Measurements from ENCODE around the gene ME2. TPM values are rescaled to one million over a fixed set of nuclear protein-coding genes. Genes with fewer than 3 reads are reported as not detected.

Gene ME2
- total RNA-seq, 1 experiment from 2014 or later = 49.4 TPM

DNA sequence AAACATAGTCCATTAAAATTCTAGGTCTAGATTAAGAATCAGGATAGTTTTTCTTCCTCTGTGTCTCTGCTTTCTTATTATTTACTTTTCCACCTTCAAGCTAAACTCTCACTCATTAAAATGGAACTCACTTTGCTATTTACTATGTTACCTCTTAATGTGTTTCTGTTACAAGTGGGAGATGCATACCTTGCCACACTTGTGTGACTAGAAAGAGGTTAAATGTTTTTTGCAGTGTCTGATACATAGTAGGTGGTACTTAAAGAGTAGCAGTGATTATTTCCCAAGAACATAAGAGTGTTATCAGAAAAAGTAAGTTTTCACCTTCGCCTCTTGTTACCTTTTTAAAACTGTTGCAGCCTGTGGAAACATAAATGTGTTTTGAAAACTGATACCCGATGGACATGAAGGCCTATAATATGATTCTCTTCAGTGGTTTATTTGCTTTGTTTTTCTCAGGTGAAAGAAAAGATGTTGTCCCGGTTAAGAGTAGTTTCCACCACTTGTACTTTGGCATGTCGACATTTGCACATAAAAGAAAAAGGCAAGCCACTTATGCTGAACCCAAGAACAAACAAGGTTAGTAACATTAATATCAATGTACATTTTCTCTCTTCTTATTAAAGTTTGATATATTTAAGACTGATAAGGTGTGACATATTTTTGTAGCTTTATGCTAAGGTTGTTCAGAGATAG is 16.6 kb downstream of the ME2 start:
- H3K4ac ChIP-seq (ENCODE audit: low read depth, low read length) = no peak overlapping the region
- no peaks in the 10 kb centered on the region for H4K20me1 ChIP-seq (ENCODE audit: control insufficient read depth, insufficient read depth, insufficient read length)
- no peak overlapping the region for H3T11ph ChIP-seq (ENCODE audit: low read length)
- WGBS (ENCODE audit: extremely low coverage, insufficient read length, low lambda C conversion rate) = no CpG with 5 or more reads among the region's 4 CpGs
- no peak overlapping the region for H3K23ac ChIP-seq (ENCODE audit: insufficient read length, low read depth, low read length)
- H3K4me3 Mint-ChIP-seq = no peak overlapping the region
- TF ChIP-seq, protein P1, sequence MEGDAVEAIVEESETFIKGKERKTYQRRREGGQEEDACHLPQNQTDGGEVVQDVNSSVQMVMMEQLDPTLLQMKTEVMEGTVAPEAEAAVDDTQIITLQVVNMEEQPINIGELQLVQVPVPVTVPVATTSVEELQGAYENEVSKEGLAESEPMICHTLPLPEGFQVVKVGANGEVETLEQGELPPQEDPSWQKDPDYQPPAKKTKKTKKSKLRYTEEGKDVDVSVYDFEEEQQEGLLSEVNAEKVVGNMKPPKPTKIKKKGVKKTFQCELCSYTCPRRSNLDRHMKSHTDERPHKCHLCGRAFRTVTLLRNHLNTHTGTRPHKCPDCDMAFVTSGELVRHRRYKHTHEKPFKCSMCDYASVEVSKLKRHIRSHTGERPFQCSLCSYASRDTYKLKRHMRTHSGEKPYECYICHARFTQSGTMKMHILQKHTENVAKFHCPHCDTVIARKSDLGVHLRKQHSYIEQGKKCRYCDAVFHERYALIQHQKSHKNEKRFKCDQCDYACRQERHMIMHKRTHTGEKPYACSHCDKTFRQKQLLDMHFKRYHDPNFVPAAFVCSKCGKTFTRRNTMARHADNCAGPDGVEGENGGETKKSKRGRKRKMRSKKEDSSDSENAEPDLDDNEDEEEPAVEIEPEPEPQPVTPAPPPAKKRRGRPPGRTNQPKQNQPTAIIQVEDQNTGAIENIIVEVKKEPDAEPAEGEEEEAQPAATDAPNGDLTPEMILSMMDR (conservative IDR thresholded peaks at IDR 0.05) = no peak
- no peak overlapping the region for H2BK15ac ChIP-seq (ENCODE audit: low read depth, low read length)
- peaks cover 8% of the 10 kb centered on the region in 2 experiments for H3K4me1 Mint-ChIP-seq
- no peaks in the 10 kb centered on the region; the same call in 1 of the 2 replicates for H3K4me1 ChIP-seq (ENCODE audit: insufficient read depth, low read length)
- H4K91ac ChIP-seq (ENCODE audit: insufficient read length, low read depth, low read length) = no peak overlapping the region
- no peak overlapping the region for H2AK5ac ChIP-seq (ENCODE audit: insufficient read length, low read length)
- H3K36me3 Mint-ChIP-seq (ENCODE audit: insufficient read depth in 1 of 3, low read depth in 3 of 3) = peaks cover 38 to 56% (median 39%) of the 10 kb centered on the region in 3 experiments
- DNase-seq = no peak
- H3K79me1 ChIP-seq (ENCODE audit: insufficient read depth, low read depth, low read length, poor library complexity, severe bottlenecking) = no peaks in the 10 kb centered on the region
- H2BK20ac ChIP-seq (ENCODE audit: low read depth, low read length, poor library complexity, severe bottlenecking) = no peak overlapping the region
- no peak overlapping the region for H3K9ac ChIP-seq (ENCODE audit: extremely low read depth, insufficient read length, low read length)
- H3K18ac ChIP-seq (ENCODE audit: insufficient read length, low read depth, low read length) = no peak overlapping the region
- H2BK120ac ChIP-seq (ENCODE audit: low read depth, low read length, poor library complexity, severe bottlenecking) = no peak overlapping the region
- no peak overlapping the region for H4K8ac ChIP-seq (replicated peaks; ENCODE audit: insufficient read length, low read depth, low read length)
- no peaks in the 10 kb centered on the region for H3K9me3 ChIP-seq (ENCODE audit: control insufficient read depth, low read depth, low read length)
- H3K79me2 ChIP-seq (ENCODE audit: insufficient read depth, low read length) = peaks cover 3% of the 10 kb centered on the region; the same call in 1 of the 2 replicates
- H2AFZ ChIP-seq (ENCODE audit: low read length) = no peak overlapping the region
- H3K27ac Mint-ChIP-seq = peak overlapping the region in 1 of 3 experiments; percentile 78; a peak in 3 of 7 replicates
- no peaks in the 10 kb centered on the region for H3K27me3 ChIP-seq (ENCODE audit: insufficient read depth, low read length)
- no peak overlapping the region for H2BK12ac ChIP-seq (ENCODE audit: insufficient read length, low read depth, low read length)
- no peak overlapping the region for H3K27ac ChIP-seq (ENCODE audit: insufficient read length, low read depth, low read length)
- no peaks in the 10 kb centered on the region for H3K23me2 ChIP-seq (ENCODE audit: insufficient read length, low read depth, low read length, poor library complexity, severe bottlenecking)
- no peak overlapping the region for H4K5ac ChIP-seq (ENCODE audit: insufficient read length, low read depth, low read length)
- H3K14ac ChIP-seq (ENCODE audit: insufficient read depth, low read length) = no peak overlapping the region
- no peak overlapping the region for H3K4me2 ChIP-seq (ENCODE audit: insufficient read depth, insufficient read length, low read length)
- H3K56ac ChIP-seq (ENCODE audit: insufficient read length, low read depth, low read length) = no peak overlapping the region
- H3K27me3 Mint-ChIP-seq (ENCODE audit: low read depth) = no peaks in the 10 kb centered on the region
- H2BK5ac ChIP-seq (ENCODE audit: insufficient read length, low read length) = no peak overlapping the region
- peaks cover 10 to 20% of the 10 kb centered on the region in 2 experiments for H3K9me3 Mint-ChIP-seq

Data from H9 (cell line).